Caki2 (cell line): ENCODE measurements around the gene HNRNPH2. TPM values are rescaled to one million over a fixed set of nuclear protein-coding genes. Genes with fewer than 3 reads are reported as not detected.
A peak's percentile ranks its signal among the peaks of the same experiment; 100 is the strongest.

Experiments
- DNase-seq: peaks from one replicate; pipeline ENCODE4 v3.0.0-alpha.2; 2015; ENCODE audit warnings: low read depth
- in situ Hi-C: cut with HindIII; loops from 2 replicates; pipeline ENCODE4 v1.10.0; 2016; ENCODE audit warnings: low sequenced_read_pairs, low pct_unique_long_range_greater_than_20kb, mixed read lengths
- total RNA-seq: library from RNA; depleted of rRNA; stranded (reverse); fragments of >200 nt; shearing (Covaris generic); gene quantifications from 2 replicates; pipeline ENCODE4 v1.2.3, GENCODE V29; 2014; ENCODE audit warnings: low replicate concordance

The HNRNPH2 gene
- total RNA-seq, 1 experiment from 2014 or later, result 22.1 TPM

DNA sequence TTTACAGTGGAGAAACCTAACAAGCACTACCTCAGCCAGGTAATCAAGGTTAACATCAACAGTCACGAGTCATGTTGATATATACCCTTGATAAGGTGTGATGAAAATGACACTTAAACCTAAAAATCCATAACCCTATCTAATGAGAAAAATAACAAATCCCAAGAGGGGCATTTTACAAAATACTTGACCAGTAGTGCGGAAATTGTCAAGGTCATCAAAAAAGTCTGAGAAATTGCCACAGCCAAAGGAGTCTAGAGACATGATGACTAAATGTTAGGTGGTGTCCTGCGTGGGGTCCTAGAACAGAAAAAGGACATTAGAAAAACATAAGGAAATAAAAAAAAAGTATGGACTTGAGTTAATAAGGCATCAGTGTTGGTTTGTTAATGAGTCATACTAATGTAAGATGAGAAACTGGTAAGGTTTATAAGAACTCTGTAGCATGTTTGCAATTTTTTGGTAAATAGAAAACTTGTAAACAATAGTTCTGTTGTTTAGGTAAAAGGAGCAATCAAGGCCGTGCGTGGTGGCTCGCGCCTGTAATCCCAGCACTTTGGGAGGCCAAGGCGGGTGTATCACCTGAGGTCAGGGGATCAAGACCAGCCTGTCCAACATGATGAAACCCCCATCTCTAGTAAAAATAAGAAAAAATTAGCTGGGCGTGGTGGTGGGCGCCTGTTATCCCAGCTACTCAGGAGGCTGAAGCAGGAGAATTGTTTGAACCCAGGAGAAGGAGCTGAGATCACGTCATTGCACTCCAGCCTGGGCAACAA, 14.3 kb upstream of the HNRNPH2 start:
- in situ Hi-C loops, result no loop called here
- DNase-seq, result no peak

DNA sequence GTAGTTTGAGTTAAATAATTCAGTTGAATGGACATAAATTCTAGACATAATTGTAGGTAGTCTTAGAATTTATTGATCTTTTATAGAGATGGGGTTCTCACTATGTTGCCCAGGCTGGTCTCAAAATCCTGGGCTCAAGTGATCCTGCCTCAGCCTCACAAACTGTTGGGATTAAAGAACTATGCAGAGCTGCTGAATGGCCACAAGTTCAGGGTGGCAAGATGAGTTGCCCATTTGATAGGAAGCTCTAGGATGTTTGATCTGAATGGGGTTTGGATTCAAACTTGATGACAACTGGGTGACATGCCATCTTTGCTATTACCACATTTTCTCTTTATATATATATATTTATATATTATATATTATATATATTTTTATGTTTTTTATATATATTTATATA, 13.7 kb upstream of the HNRNPH2 start:
- in situ Hi-C loops, result no loop called here
- DNase-seq, result no peak

DNA sequence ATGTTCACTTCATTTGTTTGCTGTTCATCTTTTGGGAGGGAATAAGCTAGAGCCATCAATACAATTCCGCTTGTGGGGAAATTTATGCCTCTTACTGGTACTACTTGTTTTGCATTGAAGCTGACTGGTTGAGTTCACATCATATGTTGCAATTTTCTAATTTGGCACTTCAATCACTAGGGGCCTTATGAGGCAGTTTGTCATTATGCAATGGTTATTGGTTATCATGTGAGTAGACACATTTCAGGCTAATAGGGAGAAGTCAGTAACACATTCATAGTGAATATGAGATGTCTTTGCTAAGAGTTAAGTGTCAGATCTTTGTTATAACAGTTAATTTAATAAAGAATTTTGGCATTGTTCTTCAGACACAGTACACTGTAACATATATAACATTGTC, 12.2 kb upstream of the HNRNPH2 start:
- in situ Hi-C loops, result no loop called here
- DNase-seq, result no peak

DNA sequence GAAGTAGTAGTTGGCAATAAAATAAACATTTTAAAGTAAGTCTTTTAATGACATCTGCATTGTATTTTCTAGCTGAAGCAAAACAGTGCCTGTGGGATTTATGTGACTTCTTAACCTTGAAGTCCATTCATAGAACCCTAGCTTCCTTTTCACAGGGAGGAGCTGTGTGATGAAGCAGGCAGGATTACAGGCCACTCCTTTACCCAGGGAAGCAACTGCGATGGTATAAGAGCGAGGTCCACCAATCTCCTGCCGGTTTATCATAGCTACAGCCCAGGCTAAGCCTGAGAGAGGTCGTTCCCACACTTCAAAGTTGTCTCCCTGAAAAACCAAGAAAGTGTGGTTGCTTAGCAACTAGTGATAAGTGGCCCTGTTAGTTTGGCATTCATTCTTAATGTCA, 10.2 kb upstream of the HNRNPH2 start:
- DNase-seq, result peak; percentile 37
- in situ Hi-C loops, result no loop called here

DNA sequence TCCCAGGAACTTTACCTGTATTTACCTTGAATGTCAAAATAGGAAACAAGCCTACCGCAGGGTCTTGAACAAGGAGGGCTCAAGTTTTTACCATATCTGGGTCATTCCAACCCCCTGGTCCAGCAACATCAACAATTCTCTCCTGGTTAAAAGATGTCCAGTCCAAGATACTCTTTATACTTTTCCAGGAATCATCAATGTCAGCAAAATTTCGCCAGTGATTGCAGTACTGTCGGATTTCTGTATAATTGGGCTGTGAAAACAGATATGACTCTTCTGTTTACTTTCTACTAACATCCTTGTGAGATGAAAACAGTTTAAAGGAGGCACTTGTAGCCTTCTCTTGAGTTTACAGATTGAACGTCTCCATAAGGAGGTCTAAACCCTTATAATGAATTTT, 9.3 kb upstream of the HNRNPH2 start:
- DNase-seq, result no peak
- in situ Hi-C loops, result no loop called here

DNA sequence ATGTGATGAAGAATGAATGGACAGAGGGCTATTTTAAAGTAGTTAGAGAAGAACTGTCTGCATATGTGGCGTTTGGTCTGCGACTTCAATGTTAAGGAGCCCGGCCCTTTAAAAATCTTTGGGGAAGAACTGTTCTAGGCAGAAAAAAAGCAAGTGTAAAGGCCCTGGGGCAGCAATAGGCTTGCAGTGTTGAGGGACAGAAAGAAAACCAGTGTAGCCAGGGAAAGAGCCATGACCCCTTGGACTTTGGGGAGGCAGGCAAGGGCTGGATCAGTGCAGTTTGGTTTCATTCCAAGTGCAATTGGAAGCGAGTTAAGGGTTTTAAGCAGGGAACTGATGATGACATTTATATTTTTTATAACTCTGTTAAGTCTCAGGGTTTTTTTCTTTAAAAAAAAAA, 8.2 kb upstream of the HNRNPH2 start:
- no peak for DNase-seq
- in situ Hi-C loops, result no loop called here

DNA sequence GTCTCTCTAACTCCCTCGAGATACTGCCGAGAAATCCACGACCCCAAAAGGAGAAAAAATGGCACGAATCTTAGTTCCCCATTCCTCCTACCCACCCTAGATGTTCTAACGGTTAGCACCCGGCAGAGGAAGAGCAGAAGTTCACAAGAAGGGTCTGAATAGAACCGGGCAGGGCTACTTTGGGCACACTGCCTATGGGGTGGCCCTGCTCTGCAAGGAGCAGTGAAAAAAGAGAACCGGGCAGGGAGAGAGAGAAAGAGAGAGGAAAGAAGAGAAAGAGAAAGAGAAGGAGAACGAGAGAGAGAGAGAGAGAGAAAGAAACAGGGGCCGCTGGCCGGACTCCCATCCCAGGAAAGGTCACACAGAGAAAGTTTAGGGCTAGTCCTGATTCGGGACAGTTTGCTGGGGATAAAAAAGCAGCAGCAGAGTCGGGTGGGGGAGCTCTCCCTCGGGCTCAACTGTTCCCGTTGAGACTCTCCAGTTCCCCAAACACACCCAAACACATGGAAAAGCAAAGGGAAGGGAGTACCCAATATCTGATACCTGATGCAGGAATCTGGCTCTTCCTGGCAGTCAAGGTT, 765 bp upstream of the HNRNPH2 start:
- in situ Hi-C loops, result no loop called here
- DNase-seq, result no peak

DNA sequence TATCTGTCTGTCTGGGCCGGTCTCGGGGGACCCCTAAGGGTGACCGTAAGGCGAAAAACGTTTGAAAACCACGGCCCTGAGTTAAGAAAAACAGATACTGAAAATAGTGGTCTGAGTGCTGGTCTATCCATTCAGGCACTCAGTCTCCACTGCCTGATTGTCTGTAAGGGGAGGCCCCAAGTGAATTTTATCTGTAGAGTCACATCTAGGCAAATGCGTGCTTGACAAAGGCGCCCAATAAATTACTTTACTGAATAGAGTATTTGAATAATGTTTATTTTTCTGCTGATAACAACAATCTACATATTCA, 465 bp downstream of the HNRNPH2 start:
- in situ Hi-C loops, result no loop called here
- DNase-seq, result no peak

DNA sequence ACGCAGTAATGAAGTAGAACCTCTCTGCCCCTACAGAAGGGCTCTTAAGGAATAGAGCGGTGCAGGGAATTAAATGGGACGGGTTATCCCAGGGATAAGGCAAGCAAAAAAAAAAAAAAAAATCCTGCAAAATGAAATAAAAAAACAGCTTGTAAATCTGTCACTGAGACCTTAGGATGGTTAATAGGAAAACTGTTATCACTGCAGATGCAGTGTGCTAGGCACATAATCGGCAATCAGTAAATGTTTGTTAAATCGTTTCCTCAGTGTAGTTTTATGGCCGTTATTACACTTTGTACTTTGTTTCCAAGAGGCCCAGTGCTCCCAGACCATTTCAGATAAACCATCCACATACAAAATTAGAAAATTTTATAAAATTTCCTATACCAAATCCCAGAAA, 1.0 kb downstream of the HNRNPH2 start:
- in situ Hi-C loops, result no loop called here
- DNase-seq, result no peak

DNA sequence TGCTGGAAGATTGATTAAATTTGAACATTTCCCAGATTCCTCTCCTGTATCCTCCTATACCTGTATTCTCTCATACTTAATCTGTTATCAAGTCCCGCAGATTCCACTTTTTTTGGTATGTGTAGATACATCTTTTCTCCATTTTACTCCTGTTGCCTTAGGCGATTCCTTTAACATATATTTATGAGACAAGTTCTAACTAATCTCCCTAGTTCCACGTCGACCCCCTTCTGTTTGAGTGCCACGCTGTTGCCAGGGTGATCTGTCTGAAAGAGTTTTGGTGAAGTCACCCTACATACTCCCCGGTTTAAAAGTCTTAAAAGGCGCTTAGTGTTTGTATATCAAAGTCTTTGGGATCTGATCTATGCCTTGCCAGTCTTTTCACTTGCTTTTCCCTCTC, 2.4 kb downstream of the HNRNPH2 start:
- DNase-seq, result no peak
- in situ Hi-C loops, result no loop called here

DNA sequence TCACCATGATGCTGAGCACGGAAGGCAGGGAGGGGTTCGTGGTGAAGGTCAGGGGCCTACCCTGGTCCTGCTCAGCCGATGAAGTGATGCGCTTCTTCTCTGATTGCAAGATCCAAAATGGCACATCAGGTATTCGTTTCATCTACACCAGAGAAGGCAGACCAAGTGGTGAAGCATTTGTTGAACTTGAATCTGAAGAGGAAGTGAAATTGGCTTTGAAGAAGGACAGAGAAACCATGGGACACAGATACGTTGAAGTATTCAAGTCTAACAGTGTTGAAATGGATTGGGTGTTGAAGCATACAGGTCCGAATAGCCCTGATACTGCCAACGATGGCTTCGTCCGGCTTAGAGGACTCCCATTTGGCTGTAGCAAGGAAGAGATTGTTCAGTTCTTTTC, 4.0 kb downstream of the HNRNPH2 start:
- in situ Hi-C loops, result no loop called here
- DNase-seq, result no peak

DNA sequence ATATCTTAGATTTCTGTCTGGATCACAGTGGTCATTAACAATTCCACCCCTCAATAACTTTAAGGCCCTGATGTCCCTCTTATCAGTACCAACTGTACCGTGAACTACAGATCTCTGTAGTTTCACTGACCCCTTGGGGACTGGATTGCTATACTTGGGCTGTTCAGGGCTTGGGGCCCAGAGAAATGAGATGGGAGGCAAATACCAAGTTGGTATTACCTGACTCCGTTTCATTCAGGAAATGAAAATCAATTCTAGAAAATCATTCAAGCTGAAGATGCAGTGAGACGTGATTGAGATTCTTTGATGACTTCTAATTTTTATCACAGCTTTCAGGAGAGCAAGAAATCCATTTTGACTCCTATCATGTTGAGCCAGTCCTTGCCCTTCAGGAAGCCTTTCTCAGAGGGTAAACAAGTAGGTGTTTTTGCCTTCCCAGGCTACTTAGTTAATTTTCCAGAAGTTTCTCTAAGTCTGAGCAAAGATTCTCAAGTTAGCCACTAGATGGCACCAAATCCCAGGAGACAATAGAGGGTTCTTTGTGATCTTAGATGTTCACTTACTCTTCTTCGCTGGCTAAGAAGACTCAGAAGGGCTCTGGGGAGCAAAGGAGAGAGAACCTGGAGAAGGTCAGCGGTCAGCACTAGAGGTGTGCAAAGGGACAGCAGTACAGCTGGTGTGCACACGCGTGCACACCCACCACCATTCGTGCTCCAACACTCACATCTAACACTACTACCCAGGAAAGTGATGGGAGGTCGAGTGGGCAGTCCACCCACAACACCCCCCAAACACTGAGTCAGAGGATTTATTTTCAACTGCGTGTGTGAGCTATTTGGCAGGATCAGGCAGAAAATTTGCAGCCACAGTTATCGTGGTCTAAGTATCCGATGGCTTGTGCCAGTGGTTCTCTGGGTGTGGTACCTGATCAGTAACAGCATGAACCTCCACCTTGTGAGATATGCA, 7.4 kb downstream of the HNRNPH2 start:
- DNase-seq, result no peak
- in situ Hi-C loops, result no loop called here

DNA sequence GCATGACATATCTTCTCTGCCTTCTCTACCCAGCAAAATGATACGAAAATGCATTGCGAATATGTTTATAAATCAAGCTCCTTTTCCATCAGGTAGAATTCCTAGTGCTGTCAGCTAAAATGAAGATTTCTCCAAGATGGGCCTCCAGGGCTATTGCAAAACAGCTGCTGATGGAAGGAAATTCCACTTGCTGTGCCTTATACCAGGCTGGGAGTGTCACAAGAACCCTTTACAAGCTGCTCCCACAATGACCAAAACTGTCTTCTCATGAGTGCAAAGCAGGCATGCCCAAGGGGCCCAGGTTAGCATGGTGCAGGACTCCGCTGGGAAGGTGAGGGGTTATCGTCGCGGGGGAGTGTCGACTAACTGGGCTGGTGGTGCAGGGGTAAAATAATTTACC, 8.7 kb downstream of the HNRNPH2 start:
- in situ Hi-C loops, result no loop called here
- no peak for DNase-seq

DNA sequence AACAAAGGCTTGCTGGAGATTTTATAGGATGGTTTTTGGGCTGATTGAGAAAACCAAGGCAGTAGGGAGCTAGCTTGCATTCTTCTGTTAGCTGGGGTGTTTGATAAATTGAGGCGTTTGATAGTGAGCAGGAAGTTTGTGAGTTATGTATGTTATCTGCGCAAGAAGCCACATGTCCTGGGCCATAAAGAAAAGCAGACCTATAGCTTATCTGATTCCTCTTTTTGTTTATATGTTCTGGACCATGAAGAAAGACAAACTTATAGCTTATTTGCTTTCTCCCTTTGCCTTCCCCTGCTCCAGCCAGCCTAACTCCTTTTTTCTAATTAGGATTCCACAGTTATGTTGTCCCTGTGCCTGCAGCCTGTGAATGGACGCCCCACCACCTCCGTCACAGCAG, 9.2 kb downstream of the HNRNPH2 start:
- in situ Hi-C loops, result no loop called here
- no peak for DNase-seq

DNA sequence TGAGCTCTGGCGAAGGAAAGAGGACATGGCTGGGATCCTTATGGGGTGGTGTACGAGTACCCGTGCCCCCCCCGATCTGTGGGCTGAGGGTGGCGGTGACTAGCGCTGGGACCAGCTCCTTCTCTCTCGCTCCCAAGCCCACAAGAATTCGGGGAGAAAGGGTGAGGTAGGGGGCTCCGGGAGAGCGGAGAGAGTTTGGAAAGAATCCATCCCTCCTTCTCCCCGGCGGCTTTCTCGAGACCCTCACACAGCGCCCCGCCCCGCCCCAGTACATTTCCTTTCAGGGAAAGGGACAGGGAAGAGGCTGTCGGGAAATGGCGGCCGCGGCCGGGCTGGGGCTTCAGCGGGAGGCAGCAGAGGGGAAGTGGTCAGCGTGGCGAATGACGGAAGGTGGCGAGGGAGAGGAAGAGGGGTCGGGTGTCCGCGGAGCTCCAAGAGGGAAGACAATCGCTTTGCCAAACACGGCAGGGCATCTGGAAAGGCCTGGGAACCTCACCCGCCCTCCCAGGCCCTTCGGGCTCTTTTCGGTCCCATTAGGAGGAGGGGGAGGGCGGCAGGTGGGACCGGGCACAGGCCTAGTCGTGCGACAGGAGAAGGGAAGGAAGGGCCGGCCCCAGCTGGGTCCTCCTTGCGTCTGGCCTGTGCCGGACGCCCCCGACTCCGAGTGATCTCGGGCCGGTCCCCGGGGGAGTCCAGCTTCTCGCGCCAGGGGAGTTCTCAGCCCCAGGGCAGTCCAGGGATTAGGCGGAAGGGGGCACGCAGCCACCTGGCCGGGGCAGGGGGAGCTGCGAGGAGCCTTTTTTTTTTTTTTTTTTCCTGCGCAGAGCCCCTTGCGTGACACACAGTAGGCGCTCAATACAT, 10.2 kb downstream of the HNRNPH2 start:
- no peak for DNase-seq
- in situ Hi-C loops, result no loop called here

DNA sequence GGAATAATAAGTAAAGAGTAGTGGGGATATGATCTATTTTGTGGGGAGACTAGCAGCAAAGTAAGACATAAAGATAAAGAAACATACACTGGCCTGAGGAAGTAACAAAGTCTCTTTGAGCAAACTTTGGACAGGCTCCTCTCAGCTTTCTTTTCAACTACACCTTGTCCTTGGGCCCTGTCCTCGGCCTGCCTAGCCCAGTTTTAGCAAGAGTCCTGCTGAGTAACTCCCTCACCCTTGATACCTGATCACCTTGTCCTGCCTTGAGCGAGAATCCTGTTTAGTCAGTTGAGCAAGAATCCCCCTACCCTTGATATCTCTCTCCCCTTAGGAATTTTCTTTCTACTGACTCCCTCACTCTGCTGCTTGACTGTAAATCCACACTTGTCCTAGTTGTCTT, 11.5 kb downstream of the HNRNPH2 start:
- in situ Hi-C loops, result no loop called here
- no peak for DNase-seq

DNA sequence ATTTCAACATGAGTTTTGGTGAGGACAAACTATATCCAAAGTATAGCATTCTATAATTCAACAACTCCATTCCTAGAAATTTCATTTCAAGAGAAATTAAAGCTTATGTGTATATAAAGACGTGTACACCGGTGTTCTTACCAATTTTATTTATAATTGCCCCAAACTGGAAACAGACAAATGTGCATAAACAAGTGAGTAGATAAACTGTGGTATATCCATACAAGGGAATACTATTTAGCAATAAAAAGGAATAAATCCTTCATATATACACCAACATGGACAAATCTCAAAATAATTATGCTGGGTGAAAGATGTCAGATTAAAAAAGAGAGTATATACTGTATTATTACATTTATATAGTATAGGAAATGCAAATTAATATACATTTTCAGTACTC, 19.9 kb downstream of the HNRNPH2 start:
- no peak for DNase-seq
- in situ Hi-C loops, result no loop called here

DNA sequence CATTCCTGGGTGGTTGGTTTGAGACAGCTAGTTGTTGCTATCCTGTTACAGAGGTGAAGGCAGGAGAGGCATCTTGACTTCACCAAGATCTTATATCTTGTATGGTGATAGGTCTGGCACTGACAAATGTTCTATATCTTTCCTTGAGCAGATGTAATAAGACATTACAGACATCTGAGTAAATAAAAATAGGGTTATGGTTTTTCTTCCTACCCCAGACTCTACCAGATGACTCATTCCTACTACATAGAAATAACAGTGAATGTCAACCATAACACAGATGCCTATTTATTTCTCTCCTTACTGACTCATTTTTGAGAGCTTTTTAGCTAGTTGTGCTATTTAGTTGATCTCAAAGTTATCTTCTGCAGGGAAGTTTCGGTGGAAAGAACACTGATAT, 21.9 kb downstream of the HNRNPH2 start:
- peak; percentile 19 for DNase-seq
- in situ Hi-C loops, result no loop called here
